IMR-90 (cell line): Measurements from ENCODE around the gene PLB1. TPM values are rescaled to one million over a fixed set of nuclear protein-coding genes. Genes with fewer than 3 reads are reported as not detected.

Source experiments
- ATAC-seq: fragments of 200-7000 bp; cut with Tn5 transposase; 2 replicates; pipeline ENCODE4 v1.9.1; 2020; ENCODE audit warnings: low read depth, mild to moderate bottlenecking, moderate library complexity
- BruUV-seq: library from RNA; stranded (reverse); fragments of 400-500 nt; replicated peaks from 2 replicates; lab custom pipeline; 2021; lab: Mats Ljungman, UMichigan
- CTCF ChIA-PET: fragments of 300-600 bp; formaldehyde crosslinking; extraction: SDS; loops from one replicate; lab custom pipeline; 2021; ENCODE audit warnings: antibody characterized with exemption; lab: Yijun Ruan, JAX
- POLR2A ChIA-PET: fragments of 300-600 bp; sonication (Branson Sonifier 250); formaldehyde crosslinking; loops from one replicate; lab custom pipeline; 2022; ENCODE audit warnings: antibody characterized with exemption; ENCODE audit not compliant: unreplicated experiment; lab: Charles Lee
- DNase-seq: peaks from one replicate; pipeline ENCODE4 v3.0.0; 2013
- H2AFZ ChIP-seq: replicated peaks from 2 replicates; pipeline ENCODE3; 2013; ENCODE audit warnings: low read length, mild to moderate bottlenecking; ENCODE audit not compliant: poor library complexity
- H2AK5ac ChIP-seq: 2 replicates; pipeline ENCODE4 v1.6.1; 2013; ENCODE audit warnings: low read depth, low read length, inconsistent platforms
- H2AK9ac ChIP-seq: replicated peaks from 2 replicates; pipeline ENCODE3; 2013; ENCODE audit warnings: mild to moderate bottlenecking, low read depth, low read length, moderate library complexity; ENCODE audit not compliant: poor library complexity
- H2BK120ac ChIP-seq: 2 replicates; pipeline ENCODE4 v1.6.1; 2013; ENCODE audit warnings: low read depth, low read length, inconsistent platforms
- H2BK15ac ChIP-seq: 3 replicates; pipeline ENCODE4 v1.6.1; 2013; ENCODE audit warnings: low read depth, low read length, inconsistent platforms
- H2BK20ac ChIP-seq: 2 replicates; pipeline ENCODE4 v1.6.1; 2013; ENCODE audit warnings: low read depth, mild to moderate bottlenecking, inconsistent platforms, low read length, moderate library complexity
- H2BK5ac ChIP-seq: 2 replicates; pipeline ENCODE4 v1.6.1; 2013; ENCODE audit warnings: mild to moderate bottlenecking, low read depth, low read length, inconsistent platforms; ENCODE audit not compliant: poor library complexity, severe bottlenecking
- H3K14ac ChIP-seq: replicated peaks from 2 replicates; pipeline ENCODE4 v1.6.1; 2013; ENCODE audit warnings: low read depth, low read length, inconsistent platforms
- H3K18ac ChIP-seq: 2 replicates; pipeline ENCODE4 v1.6.1; 2013; ENCODE audit warnings: low read depth, low read length, control low read depth
- H3K23ac ChIP-seq: 2 replicates; pipeline ENCODE4 v1.6.1; 2013; ENCODE audit warnings: low read depth, low read length, inconsistent platforms
- H3K27ac ChIP-seq: 2 replicates; pipeline ENCODE4 v1.5.1; 2013; ENCODE audit warnings: mild to moderate bottlenecking, control low read depth, low read length; ENCODE audit not compliant: insufficient read depth
- H3K27me3 ChIP-seq: 2 replicates; pipeline ENCODE4 v1.6.1; 2013; ENCODE audit warnings: low read length; ENCODE audit not compliant: control insufficient read depth, insufficient read depth
- H3K36me3 ChIP-seq: 2 replicates; pipeline ENCODE4 v1.6.1; 2013; ENCODE audit warnings: low read length, mixed read lengths; ENCODE audit not compliant: control insufficient read depth, insufficient read depth
- H3K4ac ChIP-seq: 2 replicates; pipeline ENCODE4 v1.6.1; 2013; ENCODE audit warnings: low read depth, low read length, inconsistent platforms
- H3K4me1 ChIP-seq: 2 replicates; pipeline ENCODE4 v1.6.1; 2013; ENCODE audit warnings: low read length, mixed read lengths; ENCODE audit not compliant: control insufficient read depth, insufficient read depth
- H3K4me2 ChIP-seq: 2 replicates; pipeline ENCODE4 v1.6.1; 2013; ENCODE audit warnings: low read depth, mild to moderate bottlenecking, control low read depth, low read length, moderate library complexity
- H3K4me3 ChIP-seq: 2 replicates; pipeline ENCODE4 v1.5.1; 2013; ENCODE audit warnings: low read depth, mild to moderate bottlenecking, control low read depth, low read length, moderate library complexity; ENCODE audit not compliant: insufficient read depth
- H3K56ac ChIP-seq: 2 replicates; pipeline ENCODE4 v1.6.1; 2013; ENCODE audit warnings: low read length, inconsistent platforms; ENCODE audit not compliant: insufficient read depth; ENCODE audit errors: extremely low read depth
- H3K79me1 ChIP-seq, 2 experiments: 2 replicates each; pipeline ENCODE4 v1.6.1; 2013; ENCODE audit warnings: low read length in 2 of 2, inconsistent platforms in 1 of 2, low read depth in 1 of 2
- H3K9ac ChIP-seq: 2 replicates; pipeline ENCODE4 v1.6.1; 2013; ENCODE audit warnings: low read depth, low read length, control low read depth
- H3K9me1 ChIP-seq: 2 replicates; pipeline ENCODE4 v1.6.1; 2013; ENCODE audit warnings: low read length, inconsistent platforms; ENCODE audit not compliant: insufficient read depth
- H3K9me3 ChIP-seq: 2 replicates; pipeline ENCODE4 v1.6.1; 2013; ENCODE audit warnings: low read length; ENCODE audit not compliant: control insufficient read depth, insufficient read depth
- H4K20me1 ChIP-seq: 2 replicates; pipeline ENCODE4 v1.6.1; 2013; ENCODE audit warnings: low read length, inconsistent platforms; ENCODE audit not compliant: insufficient read depth
- H4K5ac ChIP-seq: 2 replicates; pipeline ENCODE4 v1.6.1; 2013; ENCODE audit warnings: mild to moderate bottlenecking, low read depth, low read length, control low read depth
- H4K8ac ChIP-seq, 2 experiments: 2 replicates each; pipeline ENCODE4 v1.6.1; 2013; ENCODE audit warnings: low read depth in 2 of 2, low read length in 2 of 2, control low read depth in 1 of 2, inconsistent platforms in 1 of 2
- H4K91ac ChIP-seq: 2 replicates; pipeline ENCODE4 v1.6.1; 2013; ENCODE audit warnings: low read depth, low read length, inconsistent platforms; ENCODE audit not compliant: insufficient read depth
- WGBS, 2 experiments: methylation state at CpG; one replicate each; pipeline versions ENCODE4 v1.1.5 to v1.1.7; 2013; ENCODE audit warnings: missing lambda C conversion rate in 2 of 2; ENCODE audit not compliant: insufficient read length in 1 of 2; ENCODE audit errors: extremely low coverage in 2 of 2; 5-methylcytosine and 5-hydroxymethylcytosine counted together
- dilution Hi-C: fragments of 300-500 bp; cut with HindIII; formaldehyde crosslinking; loops from one replicate; pipeline ENCODE4 v1.14.3; 2018; ENCODE audit warnings: low sequenced_read_pairs; ENCODE audit not compliant: unreplicated experiment
- in situ Hi-C: fragments of 300-500 bp; cut with MboI; formaldehyde crosslinking; loops from 3 replicates; pipeline ENCODE4 v1.14.3; 2019; ENCODE audit warnings: low sequenced_read_pairs, inconsistent platforms, mixed read lengths
- intact Hi-C: fragments of 100-400 bp; cut with micrococcal nuclease; formaldehyde crosslinking; loops from 2 replicates; pipeline ENCODE4 v1.10.0; 2022
- polyA plus RNA-seq, 3 experiments: library from polyadenylated mRNA; depleted of rRNA; stranded (reverse); fragments of >200 nt; gene quantifications; 2 replicates each; pipeline ENCODE4 v1.2.3, GENCODE V29; 2012; ENCODE audit warnings: low replicate concordance in 1 of 3
- total RNA-seq: library from RNA; depleted of rRNA; stranded (reverse); fragments of >200 nt; gene quantifications from 2 replicates; pipeline ENCODE4 v1.2.3, GENCODE V29; 2012
- TF ChIP-seq, protein P1 (sequence below): conservative IDR thresholded peaks from 2 replicates; pipeline ENCODE4 v1.5.1; 2012; ENCODE audit warnings: mild to moderate bottlenecking, low read depth, low read length, improper control_type of control experiment

PLB1 gene
- total and polyA plus RNA-seq, 2 of the 4 experiments (the other 2 are of a cell fraction), result 0.74 to 0.90 TPM

DNA sequence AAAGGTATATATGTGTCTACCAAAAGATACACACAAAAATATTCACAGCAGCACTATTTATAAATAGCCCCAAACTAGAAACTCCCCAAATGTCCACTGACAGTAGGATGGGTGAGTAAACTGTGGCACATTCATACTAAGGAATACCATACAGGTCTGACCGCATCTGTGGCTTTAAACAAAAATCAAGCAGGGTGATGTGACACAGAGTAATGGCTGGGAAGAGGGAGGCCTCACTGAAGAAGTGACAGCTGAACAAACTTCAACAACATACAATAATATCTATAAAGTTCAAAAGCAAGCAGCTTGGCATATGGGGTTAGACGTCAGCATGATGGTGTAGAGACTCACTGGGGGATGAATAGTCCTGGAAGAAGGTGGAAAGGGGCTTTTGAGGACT lies 140.6 kb downstream of the PLB1 start:
- H3K4ac ChIP-seq, result no peak overlapping the region
- H3K27me3 ChIP-seq, result no peaks in the 10 kb centered on the region
- ATAC-seq (no peak), DNase-seq (no peak)
- no peaks in the 10 kb centered on the region for H3K79me1 ChIP-seq
- H4K91ac ChIP-seq, result no peak overlapping the region
- no peak overlapping the region for H2AK9ac ChIP-seq
- no peak overlapping the region for H3K14ac ChIP-seq
- in situ Hi-C loops, result no loop called here
- no peak overlapping the region for H2BK5ac ChIP-seq
- H3K4me1 ChIP-seq, result peaks cover 6% of the 10 kb centered on the region
- no peaks in the 10 kb centered on the region for H3K36me3 ChIP-seq
- H2AK5ac ChIP-seq, result no peak overlapping the region
- no peaks in the 10 kb centered on the region for H3K9me3 ChIP-seq
- no peak overlapping the region for H3K56ac ChIP-seq
- H2BK15ac ChIP-seq, result no peak overlapping the region
- H4K20me1 ChIP-seq, result no peaks in the 10 kb centered on the region
- dilution Hi-C loops, result no loop called here
- peaks cover 6% of the 10 kb centered on the region for H3K9me1 ChIP-seq
- TF ChIP-seq, protein P1, sequence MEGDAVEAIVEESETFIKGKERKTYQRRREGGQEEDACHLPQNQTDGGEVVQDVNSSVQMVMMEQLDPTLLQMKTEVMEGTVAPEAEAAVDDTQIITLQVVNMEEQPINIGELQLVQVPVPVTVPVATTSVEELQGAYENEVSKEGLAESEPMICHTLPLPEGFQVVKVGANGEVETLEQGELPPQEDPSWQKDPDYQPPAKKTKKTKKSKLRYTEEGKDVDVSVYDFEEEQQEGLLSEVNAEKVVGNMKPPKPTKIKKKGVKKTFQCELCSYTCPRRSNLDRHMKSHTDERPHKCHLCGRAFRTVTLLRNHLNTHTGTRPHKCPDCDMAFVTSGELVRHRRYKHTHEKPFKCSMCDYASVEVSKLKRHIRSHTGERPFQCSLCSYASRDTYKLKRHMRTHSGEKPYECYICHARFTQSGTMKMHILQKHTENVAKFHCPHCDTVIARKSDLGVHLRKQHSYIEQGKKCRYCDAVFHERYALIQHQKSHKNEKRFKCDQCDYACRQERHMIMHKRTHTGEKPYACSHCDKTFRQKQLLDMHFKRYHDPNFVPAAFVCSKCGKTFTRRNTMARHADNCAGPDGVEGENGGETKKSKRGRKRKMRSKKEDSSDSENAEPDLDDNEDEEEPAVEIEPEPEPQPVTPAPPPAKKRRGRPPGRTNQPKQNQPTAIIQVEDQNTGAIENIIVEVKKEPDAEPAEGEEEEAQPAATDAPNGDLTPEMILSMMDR, result no peak
- H3K27ac ChIP-seq, result no peak overlapping the region
- no peak overlapping the region for H4K8ac ChIP-seq
- H4K5ac ChIP-seq, result no peak overlapping the region
- H3K18ac ChIP-seq, result no peak overlapping the region
- H3K4me3 ChIP-seq, result no peak overlapping the region
- ChIA-PET CTCF (no interaction called here), POLR2A (no interaction called here)
- H2AFZ ChIP-seq, result no peak overlapping the region
- WGBS, 2 experiments, result no CpG with 5 or more reads among the region's 2 CpGs
- H2BK120ac ChIP-seq, result no peak overlapping the region
- intact Hi-C loops, result no loop called here
- no peak overlapping the region for H3K23ac ChIP-seq
- no TSS peak for BruUV-seq
- H2BK20ac ChIP-seq, result no peak overlapping the region
- no peak overlapping the region for H3K4me2 ChIP-seq
- no peak overlapping the region for H3K9ac ChIP-seq
